GM19240 (cell line): Measurements from ENCODE around the gene ABCC8.

ENCODE experiments used
- DNase-seq: peaks from one replicate; pipeline ENCODE4 v3.0.0; 2011; ENCODE audit warnings: low spot score; ENCODE audit not compliant: insufficient read length

ABCC8 gene

DNA sequence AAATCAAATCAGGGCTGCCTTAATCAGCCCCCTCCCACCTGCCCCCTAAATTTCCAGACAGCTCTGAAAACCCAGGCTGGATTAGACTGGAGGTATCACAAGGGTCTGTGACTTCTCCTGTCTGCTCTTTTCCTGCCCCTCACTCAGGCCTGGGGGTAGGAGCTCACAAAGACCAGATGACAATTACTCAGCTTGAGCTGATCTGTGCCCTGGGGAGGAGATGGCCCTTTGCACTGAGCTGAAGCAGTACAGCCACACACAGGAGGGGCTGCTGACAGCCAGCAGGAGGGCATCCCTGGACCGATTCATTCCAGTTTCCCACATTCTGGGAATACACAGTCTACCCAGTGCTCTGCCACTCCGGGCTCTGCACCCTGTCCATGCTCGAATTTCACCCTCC lies 4.2 kb downstream of the ABCC8 start:
- DNase-seq = no peak

DNA sequence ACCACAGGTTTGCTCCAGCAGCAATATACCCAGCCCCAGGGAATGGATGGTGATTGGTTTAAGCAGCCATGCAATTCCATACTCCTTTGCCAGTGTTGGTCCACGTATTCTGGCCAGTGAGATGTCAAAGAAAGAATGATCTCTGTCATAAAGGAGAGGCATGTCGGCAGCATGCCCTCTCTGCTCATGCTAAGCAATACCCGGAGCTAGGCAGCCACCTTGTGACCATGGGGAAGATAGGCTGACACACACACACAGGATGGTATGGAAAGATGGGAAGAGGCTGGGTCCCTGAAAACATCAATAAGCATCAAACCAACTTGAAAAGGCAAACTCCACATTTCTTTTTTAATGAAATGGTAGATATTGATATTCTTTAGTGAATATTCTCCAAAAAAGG lies 5.1 kb downstream of the ABCC8 start:
- DNase-seq = no peak

DNA sequence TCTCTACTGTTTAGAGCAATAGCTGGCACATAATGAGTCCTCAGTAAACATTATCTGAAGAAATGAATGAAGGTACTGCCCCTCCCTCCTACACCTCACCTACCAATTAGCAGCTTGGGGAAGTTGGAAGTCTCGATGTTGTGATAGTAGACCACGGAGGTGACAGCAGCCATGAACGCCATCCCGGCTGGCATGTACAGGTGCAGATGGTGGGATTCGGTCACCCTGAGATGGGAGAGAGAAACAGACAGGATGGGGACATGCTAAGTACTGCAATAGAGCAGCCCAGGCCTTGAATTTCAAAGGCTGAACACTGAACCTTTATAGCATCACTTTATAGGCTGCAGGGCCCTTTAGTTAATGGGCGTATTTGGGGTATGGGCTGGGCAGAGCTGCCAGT lies 6.6 kb downstream of the ABCC8 start:
- no peak for DNase-seq

DNA sequence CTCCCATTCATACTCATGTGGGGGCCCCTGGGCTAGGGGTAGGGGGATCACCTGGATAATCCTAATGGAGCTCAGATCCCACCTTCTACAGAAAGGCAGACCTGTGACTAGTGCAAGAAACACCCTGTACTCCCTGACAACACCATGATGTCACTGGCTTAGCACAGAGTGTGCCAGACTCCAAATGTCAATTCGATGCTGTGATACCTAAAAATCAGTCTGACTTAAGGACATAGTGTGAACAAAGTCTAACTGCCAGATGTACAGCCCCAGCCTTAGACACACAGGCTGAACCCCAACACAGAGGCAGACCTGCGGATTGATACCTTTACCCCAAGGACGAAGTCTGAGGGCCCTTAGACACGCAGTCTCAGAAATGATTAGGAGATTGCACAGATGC lies 8.5 kb downstream of the ABCC8 start:
- DNase-seq = no peak

DNA sequence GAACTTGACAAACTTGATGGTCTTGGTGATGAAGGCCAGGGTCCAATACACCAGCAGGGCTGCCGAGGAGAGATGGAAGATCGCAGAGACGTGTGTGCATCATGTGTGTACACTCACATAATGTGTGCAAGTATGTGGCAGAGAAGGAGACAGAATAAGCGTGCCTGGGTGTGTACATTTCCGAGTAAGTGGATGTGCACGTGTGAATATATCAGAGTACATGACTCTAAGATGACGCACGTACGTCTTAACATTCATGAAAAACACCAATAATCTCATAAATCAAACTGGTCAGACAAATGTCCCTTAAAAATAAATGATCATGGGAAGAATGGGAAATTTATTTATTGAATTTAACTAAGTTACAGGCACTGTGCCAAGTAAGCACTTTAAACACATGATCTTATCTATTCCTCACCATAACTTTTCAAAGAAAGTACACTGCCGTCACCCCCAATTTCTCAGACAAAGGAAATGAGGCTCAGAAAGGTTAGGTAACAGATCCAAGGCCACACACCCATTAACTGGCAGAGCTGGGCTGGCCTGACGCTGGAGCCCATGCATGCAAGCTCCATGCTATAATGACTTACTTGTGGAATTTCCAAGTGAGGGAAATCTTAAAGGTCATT lies 13.0 kb downstream of the ABCC8 start:
- DNase-seq = no peak

DNA sequence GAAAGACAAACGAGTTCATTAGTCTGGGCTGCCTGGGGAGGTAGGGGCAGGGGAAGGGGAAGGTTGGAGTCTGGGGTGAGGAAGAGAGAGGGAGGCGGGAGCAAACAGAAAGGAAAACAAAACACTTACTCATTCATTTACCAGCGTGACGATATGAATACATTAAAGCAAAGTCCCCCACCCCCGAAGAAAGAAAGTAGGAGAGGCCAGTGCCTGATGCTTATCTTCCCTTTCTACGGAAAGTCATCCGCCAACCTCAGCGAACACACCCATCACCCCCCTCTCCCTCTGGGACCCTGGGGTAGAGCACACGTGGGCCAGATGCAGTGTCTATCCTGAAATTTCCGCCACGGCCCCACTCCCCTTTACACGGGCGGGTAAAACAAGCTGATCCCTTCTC lies 13.7 kb downstream of the ABCC8 start:
- no peak for DNase-seq

DNA sequence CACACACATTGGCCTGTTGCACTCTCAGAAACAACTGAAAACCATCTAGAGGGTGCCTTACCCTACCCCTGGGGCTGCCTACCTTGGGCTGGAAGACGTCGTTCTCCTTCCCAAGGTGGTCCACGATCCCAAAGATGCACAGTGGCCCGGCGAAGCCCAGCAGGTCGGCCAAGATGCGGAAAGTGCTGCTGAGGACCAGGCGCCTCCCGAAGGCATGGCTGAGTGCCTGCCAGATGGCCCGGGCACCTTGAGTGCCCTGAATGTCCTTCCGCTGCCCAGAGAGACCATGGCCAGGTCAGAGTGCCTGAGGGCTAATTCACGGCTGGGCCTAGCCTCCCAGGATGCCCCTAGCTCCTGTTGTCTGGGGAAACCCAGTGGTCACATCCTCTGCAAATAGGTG lies 16.2 kb downstream of the ABCC8 start:
- DNase-seq = no peak

DNA sequence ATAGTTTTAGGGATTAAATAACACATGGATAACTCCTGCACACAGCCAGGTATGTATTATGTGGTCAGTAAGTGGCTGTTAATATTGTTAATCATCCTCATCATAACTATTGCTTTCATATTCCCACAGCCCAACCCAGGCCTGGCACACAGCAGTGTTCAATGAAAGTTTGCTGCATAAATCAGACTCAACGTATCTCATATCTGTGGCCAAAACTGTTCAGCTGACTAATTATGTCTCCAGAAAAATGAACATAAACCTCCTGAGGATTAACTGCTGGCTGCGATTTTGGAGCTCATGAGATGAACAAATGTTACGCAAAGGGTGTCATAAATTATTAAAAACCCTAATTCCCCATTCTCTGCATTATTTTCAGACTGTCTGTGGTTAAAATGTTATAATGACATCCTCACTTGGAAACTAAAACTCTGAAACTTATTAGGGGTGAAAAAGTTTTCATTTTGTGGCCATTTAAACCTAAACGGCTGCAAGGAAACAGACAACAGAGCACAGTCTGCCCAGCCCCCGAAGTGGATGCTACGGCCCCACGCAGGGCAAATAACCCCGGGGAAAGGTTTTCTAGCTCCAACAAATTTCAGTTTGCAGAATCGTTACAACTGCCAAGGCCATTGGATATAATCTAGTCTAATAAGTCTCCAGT lies 17.3 kb downstream of the ABCC8 start:
- no peak for DNase-seq

DNA sequence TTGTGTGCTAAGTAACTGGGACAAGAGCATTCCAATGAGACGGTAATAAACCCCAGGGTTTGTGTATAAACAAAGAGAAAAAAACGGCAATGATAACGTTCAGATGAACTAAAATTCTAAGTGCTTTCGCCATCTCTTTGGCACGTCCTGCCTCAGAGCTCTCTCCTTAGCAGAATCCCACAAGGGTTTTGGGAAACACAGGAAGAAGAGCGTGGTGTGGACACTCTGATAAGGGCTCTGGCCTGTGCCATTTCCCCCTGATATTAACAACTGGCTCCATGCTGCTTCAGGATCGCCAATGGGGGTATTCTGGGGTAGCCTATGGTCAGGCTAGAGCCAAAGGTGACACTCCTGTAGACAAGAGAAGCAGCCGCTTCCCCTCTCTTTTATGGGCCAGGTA lies 18.4 kb downstream of the ABCC8 start:
- no peak for DNase-seq

DNA sequence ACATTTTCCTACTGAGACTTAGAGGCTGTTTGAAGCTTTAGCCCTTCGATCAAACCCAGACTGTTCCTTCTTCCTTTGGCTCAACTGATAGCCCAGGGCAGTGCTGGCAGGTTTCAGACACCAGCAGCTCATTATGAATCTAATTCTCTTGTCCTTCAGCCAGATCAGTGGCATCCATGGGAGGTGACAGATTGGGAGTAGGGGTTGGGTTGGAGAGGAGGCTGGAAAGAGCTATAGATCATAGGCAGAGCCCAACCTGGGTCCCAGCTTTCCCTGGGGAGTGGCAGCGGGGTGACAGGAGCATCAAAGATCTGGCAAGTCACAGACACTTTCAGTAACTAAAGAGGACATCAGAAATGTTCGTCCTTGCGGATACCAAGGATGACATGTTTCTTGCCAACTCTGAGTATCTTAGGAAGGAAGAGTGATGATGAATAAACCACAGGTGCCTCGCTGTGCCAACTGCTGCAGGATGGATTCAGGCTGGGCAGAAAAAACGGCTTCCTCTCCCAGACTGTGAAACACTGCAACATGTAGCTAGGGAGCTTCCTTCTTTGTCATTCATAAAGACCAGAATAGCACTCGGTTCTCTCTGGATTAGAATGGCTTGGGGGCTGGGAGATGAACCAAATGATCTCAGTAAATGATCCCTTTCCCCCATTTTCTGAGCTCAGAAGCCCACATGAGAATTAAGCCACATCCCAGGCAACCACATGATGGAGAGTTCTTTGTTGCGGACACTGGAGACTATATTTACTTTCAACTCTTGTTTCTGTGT lies 19.1 kb downstream of the ABCC8 start:
- no peak for DNase-seq

DNA sequence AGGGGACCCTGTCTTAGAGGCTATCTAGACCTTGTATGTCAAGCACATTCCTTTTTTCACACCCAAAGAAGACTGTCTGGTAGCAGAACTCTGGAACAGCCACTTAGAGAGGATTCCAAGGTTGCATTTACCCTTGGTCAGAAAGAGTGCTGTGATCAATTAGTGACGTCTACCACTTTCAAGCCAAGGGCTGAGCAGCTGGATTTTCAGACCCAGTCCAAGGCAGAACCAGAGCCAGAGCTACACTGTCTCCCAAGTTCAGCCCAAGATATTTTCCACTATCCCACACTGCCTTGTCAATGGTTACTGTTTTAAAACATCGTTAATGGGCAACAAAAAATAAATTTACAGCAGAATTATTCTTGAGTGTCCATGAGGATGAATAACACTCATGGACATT lies 24.0 kb downstream of the ABCC8 start:
- no peak for DNase-seq

DNA sequence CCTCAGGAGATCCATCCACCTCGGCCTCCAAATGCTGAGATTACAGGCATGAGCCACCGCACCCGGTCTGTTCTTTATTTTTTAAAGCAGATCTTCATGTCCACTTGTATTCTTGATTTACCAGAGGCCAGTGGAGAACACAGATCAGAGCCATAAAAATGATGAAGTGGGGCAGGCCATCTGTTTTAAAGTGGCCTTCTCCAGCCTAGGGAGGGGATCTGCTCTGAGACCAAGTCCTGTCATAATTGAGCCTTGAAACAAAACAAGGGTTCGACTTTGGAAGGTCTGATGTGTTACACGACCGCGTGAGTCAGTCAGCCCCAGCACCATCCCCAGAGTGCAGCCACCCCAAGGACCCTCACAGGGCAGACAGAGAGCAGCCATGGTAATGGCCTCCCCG lies 27.5 kb downstream of the ABCC8 start:
- no peak for DNase-seq

DNA sequence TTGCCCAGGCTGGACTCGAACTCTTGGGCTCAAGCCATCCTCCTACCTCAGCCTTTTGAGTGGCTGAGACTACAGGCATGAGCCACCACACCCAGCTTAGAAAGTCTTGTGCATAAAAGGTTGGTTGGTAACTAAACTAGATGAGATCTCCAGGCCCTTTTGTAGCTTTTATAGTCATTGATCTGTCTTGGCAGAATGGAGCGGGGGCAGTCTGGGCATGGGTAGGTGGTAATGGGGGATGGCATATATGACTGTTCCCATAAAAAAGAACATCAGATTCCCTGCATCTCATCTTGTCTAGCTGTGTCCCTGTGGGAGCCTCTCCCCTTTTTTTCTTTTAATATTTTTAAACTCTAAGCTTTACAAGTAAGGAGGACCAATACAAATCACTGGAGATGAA lies 30.2 kb downstream of the ABCC8 start:
- no peak for DNase-seq

DNA sequence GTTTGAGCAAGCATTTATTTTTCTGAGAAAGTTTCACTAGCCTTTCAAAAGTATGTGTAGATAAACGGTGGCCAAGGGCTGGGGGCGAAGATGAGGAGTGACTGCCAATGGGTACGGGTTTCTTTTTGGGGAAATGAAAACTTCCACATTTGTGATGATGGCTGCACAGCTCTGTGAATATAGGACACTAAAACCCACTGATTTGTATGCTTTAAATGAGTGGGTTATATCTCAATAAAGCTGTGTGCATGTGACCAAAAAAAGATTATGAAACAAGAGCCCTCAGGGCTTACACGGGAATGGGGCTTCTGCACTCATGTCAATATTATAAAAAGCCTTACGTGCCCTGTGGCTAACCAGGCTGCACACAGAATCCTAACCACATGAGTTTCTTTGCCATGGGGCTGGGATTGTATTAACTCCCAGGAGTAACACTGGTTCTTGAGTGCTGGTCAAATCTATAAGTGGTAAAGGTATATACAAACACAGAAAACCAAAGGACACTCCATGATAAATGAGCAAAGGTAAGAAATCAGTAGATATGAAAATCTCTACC lies 31.3 kb downstream of the ABCC8 start:
- no peak for DNase-seq

DNA sequence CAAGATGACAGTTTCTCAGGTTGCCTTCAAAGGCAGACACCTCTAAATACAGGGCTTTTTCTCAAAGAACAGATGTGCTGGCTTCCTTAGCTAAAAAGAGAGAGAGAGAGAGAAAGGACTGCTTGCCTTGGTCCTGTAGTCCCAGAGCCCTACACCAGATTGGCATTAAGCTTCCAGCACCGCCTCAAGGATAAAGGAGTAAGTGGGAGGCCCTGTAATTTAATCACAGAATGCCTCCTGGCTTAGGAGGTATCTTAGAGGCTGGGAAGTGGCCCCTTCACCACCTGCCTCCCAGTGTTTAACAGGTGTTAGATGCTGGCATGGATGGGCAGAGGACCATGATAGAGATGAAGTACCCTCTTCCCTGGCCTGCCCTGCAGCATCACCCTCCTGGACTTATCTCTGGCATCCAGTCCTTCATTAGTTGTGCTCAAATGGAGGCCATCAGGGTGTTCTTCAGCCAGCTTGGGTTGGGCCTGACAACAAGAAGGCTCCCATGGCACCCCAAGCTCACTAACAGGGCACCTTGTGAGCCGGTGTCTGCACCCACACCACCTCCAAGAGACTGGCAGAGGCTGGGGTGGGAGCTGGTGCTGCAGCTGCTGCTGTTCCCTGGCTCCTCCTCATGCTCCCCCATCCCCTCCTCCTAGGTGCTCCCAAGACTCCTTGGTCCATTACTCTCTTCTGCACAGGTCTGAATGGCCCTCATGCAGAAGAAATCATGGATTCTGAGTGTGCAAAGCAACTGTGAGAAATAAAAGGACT lies 32.5 kb downstream of the ABCC8 start:
- DNase-seq = no peak

DNA sequence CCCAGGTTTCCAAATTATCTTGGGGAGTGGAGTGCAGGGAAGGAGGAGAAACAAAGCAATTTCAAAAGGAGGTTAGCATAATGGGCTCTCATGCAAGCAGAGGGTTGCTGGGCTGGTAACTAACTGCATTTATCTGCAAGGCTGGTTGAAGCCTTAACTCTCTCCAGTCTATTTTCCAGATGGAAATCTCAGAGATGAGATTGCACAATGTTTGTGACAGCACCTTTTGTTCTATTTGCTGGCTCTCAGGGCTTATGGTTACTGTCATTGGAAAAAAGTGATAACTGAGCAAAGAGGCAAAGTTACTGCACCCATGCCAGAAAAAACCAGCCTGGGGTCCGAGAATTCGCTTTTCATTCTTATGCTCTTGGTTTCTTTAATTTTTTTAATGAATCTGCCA lies 33.2 kb downstream of the ABCC8 start:
- no peak for DNase-seq

DNA sequence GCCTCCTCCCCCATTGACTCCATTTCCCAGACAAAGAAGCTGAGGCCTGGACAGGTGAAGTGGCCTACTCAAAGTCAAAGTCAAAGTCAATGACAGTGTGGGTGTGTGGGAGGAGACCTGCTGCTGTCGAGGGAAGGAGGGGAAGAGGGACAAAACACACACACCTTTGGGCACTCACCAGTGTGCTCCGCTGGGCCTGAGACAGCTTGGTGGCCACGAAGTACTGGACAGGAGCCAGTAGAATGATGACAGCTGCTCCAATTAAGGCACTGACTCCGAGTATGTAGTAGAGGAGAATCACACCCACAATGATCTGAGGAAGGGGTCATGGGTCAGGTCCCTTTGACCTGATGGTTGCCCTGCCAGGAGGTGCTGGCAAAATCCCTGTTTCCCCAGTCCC lies 33.6 kb downstream of the ABCC8 start:
- DNase-seq = no peak

DNA sequence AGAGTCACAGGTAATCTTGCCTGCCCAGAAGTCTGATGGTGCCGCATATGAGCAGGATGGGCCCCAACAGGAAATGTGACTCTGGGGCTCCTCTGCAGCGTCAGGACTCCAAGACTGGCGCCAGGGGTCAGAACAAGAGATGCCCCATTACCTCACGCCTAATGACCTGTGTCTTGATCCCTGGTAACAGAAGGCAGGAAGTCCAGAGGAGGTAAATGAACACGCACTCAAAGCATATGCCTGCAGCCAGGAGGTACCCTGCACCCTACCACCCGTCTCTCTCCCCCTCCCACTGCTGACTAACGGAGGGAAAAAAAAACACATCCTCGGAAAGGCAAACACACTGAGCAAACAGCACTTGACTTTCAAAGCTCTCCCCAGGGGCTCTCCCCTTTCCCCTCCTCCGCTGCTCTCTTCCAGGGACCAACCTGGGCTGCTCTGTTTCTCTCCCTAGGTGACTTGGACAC lies 37.3 kb downstream of the ABCC8 start:
- DNase-seq = no peak

DNA sequence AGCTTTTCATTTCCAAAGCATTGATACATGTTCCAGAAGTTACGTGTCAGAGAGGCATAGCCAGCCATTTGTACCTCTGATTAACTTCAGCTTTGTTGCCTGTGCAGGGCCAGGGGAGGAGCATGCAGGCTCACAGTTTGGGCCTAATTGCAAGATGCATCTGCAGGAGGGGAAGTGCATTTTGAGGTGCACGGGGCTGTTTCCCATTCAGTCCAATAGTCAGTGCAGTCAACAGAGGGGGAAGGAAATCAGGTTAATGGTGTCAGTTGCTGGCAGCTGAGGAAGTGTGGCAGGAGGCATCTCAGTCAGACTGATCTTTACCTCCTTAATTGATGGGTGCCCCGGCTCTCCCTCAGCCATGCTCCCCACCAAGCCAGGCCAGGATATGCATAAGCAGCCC lies 39.3 kb downstream of the ABCC8 start:
- no peak for DNase-seq

DNA sequence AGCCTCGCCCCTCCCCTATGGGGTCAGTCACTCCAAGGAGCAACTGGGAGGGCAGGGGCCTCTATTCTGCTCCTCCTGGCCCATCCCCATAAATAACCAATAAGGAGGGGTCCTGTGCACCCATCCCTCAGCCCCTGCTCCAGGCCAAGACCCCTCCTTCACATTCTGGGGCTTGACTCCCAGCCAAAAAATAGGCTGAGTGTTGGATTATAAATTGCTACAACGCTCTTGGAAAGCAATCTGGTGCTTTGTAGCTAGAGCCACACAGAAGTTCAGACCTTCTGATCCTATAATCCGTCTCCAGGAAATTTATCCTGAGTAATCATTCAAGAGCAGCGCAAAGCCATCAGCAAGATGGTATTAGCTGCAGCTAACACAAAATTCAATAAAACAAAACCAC lies 42.5 kb downstream of the ABCC8 start:
- DNase-seq = no peak

DNA sequence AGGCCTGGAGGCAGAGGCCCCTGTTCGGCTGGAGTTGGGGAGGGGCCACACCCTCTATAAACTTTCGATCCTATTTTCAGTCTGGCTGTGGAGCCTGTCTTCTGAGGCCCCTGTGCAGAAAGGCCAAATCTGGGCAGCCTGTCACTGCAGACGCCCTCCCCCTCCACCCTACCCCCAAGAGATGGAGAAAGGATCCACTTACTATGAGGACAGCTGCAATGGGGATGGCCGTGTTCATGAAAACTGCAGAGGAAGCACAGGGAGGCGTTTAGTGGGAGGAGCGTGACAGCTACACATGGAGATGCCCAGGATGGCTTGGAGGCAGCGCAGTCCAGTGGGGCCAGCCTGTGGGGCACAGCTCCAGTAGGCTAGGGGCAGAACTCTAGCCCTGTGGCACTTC lies 44.6 kb downstream of the ABCC8 start:
- no peak for DNase-seq

DNA sequence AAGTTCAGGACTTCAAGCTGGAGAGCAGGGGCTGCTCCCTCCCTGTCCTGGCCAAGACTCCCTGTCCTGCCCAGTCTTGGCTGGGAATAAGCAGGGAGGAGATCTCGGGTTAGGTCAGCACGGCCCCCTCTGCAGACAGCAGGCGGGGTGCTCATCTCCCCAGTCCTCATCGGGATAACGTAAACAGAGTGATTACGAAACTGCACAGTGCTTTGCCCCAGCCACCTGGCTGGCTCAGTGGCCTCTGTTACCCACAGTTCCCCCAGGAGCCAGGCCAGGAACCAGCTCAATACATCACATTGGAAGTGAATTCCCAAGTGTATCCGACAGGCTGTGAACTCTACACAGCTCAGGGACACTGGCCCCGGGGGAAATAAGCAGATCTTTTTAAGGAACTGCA lies 45.5 kb downstream of the ABCC8 start:
- DNase-seq = no peak
